GM19043 (cell line): ENCODE measurements around the gene ALDH7A1.
"Not testable (repeated sequence)": the region's sequence is repeated elsewhere in the genome, so short reads cannot be mapped to it uniquely, and the experiment has no call there.

Experiments
- ATAC-seq: cut with Tn5 transposase; IDR thresholded peaks from one replicate; pipeline ENCODE4 v1.9.1; 2021; ENCODE audit warnings: low read depth; ENCODE audit not compliant: unreplicated experiment

The ALDH7A1 gene

DNA sequence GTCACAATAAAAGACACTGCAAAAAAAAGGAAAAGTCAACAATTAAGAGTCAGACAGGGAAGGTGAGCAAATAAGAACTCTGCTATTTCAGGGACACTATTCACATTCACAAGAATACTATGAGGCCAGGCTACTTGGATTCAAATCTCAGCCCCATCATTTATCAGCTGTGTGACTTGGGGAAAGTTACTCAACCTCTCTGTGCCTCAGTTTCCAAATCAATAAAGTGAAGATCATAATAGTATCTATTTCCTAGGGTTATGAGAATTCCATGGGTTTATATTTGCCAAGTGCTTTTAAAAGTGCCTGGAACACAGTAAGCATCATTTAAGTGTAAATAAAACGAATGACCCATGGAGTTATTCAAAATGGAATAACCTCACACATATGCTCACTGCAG, 56.4 kb downstream of the ALDH7A1 start:
- ATAC-seq: no peak

DNA sequence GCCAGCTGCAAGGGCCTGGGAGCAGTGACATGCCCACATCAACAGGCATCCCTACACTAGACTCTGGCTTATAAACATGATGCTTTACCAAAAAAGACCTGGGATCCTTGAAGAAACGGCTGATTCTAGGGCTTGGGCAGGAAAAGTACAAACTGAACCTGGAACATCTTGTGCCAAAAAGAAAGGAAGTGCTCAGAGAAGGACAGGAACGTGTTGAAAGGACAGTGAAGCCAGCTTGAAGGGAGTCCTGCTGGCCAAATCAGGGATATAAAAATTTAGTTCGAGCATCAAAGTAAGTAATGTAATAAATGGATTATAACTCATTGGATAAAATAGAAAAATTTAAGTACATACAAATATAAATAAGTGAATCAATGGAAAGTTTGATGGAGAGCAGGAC, 58.1 kb downstream of the ALDH7A1 start:
- ATAC-seq: no peak

DNA sequence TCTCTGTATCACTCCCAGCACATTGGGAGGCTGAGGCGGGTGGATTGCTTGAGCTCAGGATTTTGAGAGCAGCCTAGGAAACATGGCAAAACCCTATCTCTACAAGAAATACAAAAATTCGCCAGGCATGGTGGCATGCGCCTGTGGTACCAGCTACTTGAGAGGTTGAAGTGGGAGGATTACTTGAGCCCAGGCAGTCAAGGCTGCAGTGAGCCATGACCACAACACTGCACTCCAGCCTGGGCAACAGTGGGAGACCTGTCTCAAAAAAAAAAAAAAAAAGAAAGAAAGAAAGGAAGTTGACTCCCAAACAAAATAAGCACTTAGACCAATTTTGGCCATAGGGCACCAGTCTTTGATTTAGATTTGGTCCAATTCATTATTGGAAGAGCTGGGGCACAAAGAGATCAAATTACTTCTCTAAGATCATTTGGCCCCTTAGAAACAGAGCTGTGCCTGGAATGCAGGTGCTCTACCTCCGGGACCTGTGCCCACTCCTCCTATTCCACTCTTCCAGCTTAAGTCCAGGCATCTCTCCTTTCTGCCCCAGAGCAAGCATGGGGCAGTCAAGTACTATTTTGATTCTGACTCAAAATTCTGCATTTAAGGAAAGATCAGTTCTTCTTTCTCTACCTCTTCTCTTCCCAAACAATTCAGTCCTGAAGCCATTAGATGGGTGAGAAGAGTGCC, 59.0 kb downstream of the ALDH7A1 start:
- no peak for ATAC-seq

DNA sequence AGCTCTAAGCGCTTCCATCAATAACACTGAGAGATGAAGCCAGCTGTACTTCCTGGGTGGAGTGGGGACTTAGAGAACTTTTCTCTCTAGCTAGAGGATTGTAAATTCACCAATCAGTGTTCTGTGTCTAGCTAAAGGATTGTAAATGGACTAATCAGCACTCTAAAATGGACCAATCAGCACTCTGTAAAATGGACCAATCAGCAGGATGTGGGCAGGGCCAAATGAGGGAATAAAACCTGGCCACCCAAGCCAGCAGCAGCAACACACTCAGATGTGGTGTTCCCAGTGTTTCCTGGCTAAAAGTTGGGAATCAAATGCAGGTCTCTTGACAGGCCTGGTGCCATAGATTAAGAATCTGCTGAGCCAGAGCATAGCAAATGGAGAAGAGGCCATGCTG, 60.5 kb downstream of the ALDH7A1 start:
- no peak for ATAC-seq

DNA sequence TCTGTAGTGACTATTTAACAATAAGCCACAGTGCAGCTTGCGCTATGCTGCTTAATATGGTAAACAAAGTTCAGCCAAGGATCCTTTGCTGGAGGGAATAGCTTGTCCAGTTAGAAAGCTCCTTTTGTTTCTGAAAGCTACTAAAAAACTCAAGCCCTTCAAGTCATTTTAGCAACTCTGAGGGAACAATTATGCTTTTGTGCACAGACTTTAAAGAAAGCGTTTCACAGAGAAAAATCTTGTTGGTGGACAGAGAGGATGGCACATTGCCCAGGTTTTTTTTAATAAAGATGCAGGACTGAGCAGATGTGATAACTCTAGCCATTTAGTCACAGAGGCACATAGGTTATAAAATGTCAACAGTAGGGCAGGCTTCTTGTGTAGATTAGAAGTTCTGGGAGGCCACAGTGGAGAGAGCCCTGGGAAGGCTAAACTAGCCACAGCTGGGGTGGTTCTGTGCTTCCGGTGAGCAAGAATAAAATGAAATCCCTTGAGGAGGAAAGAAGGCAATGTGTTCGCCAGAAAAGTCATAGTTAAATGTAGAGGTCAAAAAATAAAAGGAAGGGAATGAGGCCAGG, 63.4 kb downstream of the ALDH7A1 start:
- no peak for ATAC-seq

DNA sequence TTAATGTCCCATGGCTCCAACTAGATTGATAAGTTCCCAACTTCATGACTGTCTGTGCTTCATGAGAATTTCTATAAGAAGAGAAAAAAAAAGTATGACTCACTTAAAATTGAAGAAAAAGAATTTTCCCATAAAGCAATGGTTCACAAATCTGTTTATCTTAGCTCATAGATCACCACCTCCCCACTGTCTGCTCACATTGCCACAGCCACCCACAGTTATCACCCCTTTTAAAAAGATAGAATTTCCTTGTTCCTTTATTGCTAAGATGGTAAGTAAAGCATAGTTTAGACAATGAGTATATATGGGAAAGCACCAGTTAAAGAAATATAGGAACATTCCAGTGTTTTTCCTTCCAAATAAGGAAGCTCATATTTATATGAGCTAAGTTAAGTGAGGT, 67.1 kb downstream of the ALDH7A1 start:
- ATAC-seq: no peak

DNA sequence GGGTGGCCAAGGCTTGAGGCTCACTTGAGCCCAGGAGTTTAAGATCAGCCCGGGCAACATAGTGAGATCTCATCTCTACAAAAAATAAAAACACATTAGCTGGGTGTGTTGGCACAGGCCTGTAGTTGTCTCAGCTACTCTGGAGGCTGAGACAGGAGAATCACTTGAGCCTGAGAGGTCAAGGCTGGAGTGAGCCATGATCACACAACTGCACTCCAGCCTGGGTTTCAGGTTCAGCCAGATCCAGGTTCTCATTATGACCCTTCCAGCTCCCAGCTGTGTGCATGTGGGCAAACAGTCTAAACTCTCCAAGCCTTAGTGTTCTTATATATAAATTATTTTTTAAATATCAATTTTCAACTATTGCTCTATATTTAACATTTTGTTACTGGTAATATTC, 67.9 kb downstream of the ALDH7A1 start:
- no peak for ATAC-seq

DNA sequence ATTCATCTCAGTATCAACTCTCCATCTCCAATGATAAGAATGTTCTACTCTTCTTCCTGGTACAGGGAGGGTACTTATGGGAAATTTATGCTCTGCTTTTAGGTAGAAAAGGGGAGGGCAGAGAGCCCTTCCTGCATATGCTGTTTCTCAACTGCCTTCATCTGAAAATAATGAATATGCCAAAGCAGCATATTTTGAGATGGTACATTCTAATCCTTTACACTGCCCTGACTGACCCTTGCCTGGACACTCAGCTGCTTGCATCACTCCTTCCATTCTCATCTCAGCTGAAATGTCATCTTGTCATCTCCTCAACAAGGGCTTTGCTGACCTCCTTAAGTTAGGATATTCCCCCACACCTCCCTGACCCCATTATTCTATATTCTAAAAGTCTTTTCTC, 68.5 kb downstream of the ALDH7A1 start:
- ATAC-seq: no peak

DNA sequence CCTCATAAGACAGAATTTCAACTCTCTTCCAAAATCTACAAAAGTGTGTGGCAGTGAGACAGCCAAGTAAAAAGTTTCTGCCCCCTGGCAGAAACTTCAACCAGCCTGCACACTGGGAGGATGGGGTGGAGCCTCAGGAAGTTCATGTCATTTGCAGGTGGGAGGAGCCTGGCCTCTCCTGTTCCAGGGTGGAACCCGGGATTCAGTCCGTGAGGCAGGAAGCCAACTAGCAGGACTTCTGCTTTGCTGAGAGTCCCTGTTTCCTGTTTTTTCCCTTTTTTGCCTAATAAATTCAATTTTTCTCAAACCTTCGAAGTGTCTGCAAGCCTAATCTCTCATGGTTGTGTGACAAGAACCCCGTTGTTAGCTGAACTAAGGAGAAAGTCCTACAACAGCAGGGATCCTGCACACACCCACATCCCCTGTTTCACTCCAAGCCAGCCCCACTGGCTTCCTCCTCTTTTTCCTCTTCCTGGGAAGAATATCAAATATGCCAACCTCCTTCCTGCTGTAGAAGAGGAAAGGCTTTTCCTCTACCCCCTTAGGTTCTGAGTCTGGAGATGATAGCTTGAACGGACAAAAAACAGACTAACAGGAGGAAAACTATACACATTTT, 69.3 kb downstream of the ALDH7A1 start:
- no peak for ATAC-seq

DNA sequence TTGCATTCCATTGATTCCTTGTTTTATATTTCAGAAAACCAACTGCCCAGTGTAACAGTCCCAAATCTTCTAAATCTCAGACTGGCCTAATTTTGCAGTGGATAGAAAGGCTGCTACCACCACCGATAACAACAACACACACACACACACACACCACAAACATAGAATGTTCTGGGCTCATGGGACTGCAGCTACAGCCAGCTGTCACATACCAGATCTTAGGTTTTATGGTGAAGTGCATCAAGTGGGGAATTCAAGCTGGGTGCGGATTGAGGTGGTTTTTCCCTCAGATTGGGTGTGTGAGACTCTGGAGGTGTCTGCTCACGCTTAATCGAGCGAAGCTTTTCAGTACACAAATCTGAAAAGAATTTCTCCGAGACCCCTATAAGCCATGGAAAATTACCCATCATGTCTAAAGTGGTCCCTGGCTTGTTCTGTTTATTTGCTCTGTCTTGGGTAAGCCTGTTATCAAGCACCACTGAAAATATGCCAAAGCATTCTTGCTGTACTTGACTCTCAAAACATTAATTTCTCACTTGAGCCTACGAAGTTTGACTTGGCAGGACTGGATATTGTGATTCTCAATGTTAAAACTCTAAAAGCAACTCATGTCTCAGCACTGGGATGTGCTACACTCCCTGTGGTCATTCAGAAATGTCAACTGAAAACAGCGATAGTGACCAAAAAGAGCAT, 71.1 kb downstream of the ALDH7A1 start:
- ATAC-seq: no peak

DNA sequence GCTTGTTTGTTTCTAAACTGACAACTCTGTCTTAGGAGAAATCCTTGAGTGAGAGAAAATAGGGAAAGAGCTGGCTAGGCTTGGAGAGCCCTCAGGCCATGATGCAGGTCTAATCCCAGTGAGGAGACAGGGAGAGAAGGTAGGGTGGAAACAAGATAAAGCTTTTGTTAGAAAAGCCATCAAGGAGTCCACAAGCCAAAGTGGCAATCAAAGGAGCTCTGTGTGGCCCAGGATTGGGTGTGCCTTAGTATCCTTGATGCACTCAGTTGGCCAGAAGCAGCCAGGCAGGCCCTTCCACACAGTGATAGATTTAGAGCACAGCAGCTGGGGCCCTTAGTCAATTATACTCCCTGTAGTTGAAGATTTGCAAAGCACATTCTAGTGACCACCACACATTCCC, 73.9 kb downstream of the ALDH7A1 start:
- ATAC-seq: no peak

DNA sequence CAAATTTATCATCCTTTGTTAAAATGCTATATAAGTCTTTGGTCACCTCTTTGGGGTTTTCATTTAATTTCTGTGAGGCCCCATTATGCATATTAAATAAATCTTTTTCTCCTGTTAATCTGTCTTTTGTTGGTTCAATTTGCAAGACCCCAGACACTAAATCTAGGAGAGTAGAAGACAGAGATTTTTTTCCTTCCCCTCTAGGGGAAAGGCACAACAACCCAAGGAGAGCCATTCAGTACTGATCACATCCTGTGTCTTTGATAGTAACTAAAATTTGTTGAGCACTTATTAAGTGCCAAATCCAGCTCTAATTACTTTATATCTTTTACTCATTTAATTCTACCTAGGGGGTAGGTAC, 74.4 kb downstream of the ALDH7A1 start:
- no peak for ATAC-seq

DNA sequence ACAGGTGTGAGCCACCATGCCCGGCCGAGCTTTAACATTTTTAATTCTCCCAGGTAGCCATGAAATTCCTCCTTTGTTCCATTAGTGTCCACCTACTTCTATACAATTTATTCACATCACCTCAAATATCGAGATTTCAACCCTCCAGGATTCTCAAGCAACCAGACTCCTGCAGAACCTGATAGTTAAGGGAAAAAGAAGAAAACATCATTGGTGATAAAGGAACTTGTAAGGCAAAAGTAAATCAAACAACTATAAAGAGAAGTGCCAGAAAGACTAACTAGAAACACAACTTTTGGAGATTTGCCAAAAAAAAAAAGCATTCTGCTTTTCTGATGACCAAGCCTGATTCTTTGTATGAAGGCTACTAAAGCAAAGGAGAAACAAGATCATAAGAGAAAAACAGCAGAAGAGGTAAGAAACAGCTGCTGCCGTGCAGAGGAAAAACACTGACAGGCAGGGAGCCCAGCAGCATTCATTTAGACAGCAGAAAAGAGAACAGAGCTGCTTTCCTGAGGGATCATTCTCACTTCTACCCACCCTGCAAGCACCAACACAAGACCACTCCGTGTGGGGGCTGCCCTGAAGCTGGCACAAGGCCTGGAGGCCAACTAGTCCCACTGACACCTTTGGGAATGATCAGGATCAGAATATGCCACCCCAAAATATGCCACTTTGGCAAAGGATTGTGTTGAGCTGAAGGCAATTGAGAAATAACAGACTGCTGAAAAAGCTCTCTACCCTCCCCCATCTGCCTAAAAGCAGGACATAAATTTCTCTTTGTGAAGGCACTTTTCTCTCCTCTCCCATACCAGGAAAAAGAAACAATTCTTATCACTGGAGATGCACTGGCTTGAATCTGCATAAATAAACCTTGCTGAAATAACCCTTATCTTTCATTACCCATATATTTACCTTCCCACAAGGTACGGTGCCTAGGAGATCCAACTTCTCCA, 75.1 kb downstream of the ALDH7A1 start:
- ATAC-seq: no peak

DNA sequence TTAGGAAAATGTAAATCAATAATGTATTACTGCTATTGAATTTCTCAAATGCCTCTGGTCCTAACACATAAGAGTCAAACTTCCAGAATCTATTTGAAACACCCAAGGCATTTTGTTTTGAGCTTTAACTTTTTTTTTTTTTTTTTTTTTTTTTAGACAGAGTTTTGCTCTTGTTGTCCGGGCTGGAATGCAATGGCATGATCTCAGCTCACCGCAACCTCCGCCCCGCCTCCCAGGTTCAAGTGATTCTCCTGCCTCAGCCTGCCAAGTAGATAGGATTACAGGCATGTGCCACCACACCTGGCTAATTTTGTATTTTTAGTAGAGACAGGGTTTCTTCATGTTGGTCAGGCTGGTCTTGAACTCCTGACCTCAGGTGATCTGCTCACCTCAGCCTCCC, 75.8 kb downstream of the ALDH7A1 start:
- ATAC-seq: not testable (repeated sequence)

DNA sequence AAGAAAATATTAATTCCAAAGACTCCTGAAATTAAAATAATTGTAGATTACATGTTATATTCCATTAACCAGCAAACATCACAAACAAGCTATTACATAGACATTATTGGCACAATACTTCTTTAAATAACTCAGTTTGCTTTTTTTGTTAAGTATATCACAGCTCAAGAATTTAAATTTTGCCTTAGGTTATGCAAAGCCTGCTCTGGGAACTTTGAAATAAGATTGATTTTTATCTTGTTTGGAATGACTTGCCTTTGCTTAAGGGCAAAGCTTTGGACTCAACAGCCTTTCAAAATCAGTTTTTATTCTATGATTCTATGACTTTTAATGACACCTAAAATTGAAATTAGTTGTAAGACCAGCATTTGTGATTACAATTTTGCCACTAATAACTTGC, 78.2 kb downstream of the ALDH7A1 start:
- no peak for ATAC-seq

DNA sequence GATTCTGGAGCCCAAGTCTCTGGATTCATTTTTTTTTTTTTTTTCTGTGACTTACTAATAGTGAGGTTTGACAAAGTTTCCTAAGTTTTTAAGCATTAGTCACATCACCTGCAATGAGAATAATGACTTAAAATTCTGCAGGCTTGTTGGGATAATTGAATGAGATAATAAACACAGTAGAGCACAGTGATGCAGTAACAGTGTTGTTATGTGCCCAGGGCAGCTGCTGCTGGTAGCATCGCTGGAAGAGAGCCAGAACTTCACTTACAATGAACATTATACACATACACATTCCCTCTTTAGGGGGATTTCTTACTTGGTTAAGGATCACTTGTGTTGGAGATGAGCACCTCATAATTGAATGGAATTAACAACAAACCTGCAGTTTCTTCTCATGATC, 78.9 kb downstream of the ALDH7A1 start:
- ATAC-seq: no peak

DNA sequence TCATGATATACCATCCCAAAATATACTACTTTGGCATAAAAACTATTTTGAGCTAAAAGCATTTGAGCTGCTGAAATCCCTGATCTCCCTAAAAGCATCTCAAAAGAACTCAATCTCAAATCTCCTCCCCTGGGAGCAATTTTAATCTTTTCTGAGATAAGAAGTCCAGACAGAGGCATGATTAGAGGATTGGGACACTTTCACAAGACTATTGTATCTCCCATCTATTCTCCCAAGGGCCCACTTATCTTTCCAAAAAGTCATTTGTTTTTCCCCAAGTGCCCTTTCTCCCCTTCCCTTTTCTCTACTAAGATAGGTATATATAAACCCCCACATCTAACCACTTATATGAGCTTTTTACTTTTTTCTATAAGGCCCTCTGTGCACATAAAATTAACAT, 79.7 kb downstream of the ALDH7A1 start:
- no peak for ATAC-seq

DNA sequence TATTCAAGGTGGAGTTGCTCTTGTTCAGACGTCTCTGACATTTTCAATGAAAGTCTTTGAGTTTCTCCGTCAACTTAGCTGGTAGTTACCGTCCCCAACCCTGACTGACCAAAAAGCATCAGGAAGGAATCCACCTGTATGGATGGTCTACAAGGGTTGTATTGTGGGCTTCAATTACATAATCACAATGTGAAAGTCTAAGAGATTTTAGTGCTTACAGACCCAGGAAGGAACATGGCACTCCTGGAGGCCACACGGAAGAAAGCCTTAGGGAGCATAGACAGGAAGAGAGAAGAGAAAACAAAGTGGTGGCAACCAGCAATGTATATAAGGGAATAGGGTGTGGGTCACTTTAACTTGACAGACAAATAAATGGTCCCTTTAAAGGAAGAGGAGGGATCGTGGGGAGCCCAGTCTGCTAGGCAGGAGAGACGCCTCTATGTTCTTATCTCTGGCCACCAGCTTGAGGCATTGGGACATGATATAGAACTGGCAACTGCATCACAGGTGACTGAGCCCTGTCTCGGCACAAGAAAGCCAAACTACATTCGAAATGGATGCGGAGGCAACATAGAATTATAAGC, 80.4 kb downstream of the ALDH7A1 start:
- no peak for ATAC-seq

DNA sequence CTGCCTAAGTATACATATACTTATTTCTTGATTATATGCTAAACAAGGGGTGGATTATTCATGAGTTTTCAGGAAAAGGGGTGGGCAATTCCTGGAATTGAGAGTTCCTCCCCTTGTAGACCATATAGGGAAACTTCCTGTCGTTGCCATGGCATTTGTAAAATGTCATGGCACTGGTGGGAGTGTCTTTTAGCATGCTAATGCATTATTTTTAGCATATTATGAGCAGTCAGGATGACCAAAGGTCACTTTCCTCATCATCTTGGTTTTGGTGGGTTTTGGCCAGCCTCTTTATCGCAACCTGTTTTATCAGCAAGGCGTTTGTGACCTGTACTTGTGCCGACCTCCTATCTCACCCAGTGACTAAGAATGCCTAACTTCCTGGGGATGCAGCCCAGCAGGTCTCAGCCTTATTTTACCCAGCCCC, 80.9 kb downstream of the ALDH7A1 start:
- ATAC-seq: no peak

DNA sequence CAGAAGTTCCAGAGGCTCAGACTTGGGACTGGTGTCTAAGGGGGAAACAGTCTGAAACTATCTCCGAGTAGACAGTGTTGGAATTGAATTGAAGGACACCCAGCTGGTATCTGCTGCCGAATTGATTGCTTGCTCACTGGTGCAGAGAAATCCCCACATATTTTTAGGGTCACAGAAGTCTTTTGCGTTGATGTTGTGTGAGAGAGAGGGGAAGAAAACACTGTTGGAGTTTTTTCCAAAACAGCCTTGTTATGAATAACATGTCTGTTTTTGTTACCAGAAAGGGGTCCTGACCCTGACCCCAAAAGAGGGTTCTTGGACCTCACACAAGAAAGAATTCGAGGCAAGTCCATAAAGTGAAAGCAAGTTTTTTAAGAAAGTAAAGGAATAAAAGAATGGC, 81.3 kb downstream of the ALDH7A1 start:
- ATAC-seq: no peak
